Measurements from ENCODE around the gene IL17RD. TPM values are rescaled to one million over a fixed set of nuclear protein-coding genes. Genes with fewer than 3 reads are reported as not detected.

Gene IL17RD
- total RNA-seq, 6 experiments from 2014 or later, result under 0.01 to 0.40 (median 0.29) TPM

DNA sequence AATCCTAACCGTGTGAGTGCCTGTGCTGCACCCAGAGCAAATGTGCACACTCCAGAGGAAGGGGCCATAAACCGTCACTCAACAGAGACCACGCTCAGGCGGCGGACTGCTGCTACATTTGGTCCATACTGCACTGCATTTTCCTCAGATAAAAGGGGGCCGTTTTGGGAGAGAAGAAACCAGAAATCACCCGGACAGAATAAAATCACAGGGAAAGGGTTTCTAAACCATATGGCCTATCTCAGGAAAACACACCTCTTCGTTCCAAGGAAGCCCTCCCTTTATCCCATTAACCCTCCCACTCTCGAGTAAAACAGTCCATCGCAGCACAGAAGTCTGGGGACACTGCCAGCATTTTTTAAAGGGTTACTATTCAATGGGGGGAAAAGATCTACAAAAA lies 7.6 kb downstream of the IL17RD start:
- H3K4me3 ChIP-seq, result no peak overlapping the region
- H3K9me3 ChIP-seq, result no peaks in the 10 kb centered on the region
- H3K4me1 ChIP-seq, result peaks cover 0 to 9% (median 0%) of the 10 kb centered on the region in 4 donors
- H3K36me3 ChIP-seq, result no peaks in the 10 kb centered on the region
- H3K27ac ChIP-seq, result no peak overlapping the region
- TF ChIP-seq POLR2A (IDR thresholded peaks at IDR 0.05), result no peak
- TF ChIP-seq, protein P1, sequence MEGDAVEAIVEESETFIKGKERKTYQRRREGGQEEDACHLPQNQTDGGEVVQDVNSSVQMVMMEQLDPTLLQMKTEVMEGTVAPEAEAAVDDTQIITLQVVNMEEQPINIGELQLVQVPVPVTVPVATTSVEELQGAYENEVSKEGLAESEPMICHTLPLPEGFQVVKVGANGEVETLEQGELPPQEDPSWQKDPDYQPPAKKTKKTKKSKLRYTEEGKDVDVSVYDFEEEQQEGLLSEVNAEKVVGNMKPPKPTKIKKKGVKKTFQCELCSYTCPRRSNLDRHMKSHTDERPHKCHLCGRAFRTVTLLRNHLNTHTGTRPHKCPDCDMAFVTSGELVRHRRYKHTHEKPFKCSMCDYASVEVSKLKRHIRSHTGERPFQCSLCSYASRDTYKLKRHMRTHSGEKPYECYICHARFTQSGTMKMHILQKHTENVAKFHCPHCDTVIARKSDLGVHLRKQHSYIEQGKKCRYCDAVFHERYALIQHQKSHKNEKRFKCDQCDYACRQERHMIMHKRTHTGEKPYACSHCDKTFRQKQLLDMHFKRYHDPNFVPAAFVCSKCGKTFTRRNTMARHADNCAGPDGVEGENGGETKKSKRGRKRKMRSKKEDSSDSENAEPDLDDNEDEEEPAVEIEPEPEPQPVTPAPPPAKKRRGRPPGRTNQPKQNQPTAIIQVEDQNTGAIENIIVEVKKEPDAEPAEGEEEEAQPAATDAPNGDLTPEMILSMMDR (IDR thresholded peaks at IDR 0.05), result no peak
- intact Hi-C loops (cut with DNase I), result no loop called here
- DNase-seq (no peak), ATAC-seq (no peak)
- H3K27me3 ChIP-seq, result no peaks in the 10 kb centered on the region
- 54% methylated on average over 10 of the region's 10 CpGs for WGBS (ENCODE audit: insufficient coverage, low coverage, low lambda C conversion rate, missing lambda C conversion rate)

DNA sequence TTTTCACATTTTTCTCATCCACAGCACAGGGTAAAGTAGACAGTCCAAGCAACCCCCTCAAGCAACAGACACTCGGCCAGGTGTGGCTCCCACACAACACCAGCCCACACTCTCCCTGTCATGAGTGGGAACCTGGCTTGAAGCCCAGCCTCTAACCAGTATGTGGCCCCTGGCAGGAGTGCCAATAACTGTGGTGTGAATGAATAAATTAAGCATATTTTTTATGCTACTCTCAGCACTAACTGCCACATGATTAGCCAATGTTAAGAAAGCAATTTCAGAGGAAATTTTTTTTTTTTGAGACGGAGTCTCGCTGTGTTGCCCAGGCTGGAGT lies 9.9 kb downstream of the IL17RD start:
- intact Hi-C loops (cut with DNase I), result no loop called here
- no peaks in the 10 kb centered on the region for H3K36me3 ChIP-seq
- 82% methylated on average over 3 of the region's 3 CpGs for WGBS (ENCODE audit: insufficient coverage, low coverage, low lambda C conversion rate, missing lambda C conversion rate)
- ATAC-seq (no peak), DNase-seq (no peak)
- H3K27ac ChIP-seq, result no peak overlapping the region
- no peak for TF ChIP-seq POLR2A (IDR thresholded peaks at IDR 0.05)
- H3K4me3 ChIP-seq, result no peak overlapping the region
- H3K4me1 ChIP-seq, result no peaks in the 10 kb centered on the region
- H3K9me3 ChIP-seq, result no peaks in the 10 kb centered on the region
- H3K27me3 ChIP-seq, result no peaks in the 10 kb centered on the region

DNA sequence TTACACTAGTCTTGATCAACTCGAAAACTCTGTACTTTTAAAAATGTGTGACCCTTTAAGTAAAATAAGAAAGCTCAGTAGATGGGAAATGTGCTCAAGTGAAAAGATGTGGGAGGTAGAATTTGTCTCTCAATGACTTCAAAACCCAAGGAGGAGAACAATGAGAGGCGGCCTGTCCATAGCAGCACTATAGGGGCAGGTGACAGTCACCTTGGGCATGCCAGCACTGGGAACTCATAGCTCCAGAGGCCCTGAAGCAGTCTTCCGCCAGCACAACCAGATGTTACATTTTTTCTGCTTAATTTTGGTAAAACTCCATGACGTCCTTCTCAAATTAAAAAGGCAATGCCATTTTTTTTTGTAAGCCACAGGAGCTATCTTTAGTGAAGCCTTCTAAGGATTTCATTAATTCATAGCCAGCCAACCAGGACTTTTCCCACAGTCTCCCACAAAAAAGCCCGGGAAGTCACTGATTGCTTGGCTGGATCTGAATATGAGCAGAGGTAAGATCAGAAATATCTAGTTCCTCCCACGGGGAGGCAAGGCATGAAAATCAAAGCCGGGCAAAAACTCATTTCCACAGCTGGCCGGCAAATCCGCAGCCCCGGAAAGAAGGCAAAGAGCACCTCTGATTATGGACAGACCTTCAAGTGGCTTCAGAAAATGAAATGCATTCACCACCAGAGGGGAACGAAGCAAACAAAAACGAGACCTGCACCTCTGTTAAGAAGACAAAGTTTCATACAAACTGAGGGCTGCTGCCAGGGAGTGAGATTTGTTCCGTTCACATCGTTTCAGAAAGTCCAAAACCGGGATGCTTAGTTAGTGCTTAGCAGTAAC lies 10.5 kb downstream of the IL17RD start:
- Histone ChIP-seq H3K27me3 (no peaks in the 10 kb centered on the region), H3K4me3 (no peak overlapping the region), H3K36me3 (no peaks in the 10 kb centered on the region), H3K9me3 (no peaks in the 10 kb centered on the region), H3K4me1 (no peaks in the 10 kb centered on the region), H3K27ac (no peak overlapping the region)
- ATAC-seq (no peak), DNase-seq (no peak)
- TF ChIP-seq, protein P1 (IDR thresholded peaks at IDR 0.05), result no peak
- no peak for TF ChIP-seq POLR2A (IDR thresholded peaks at IDR 0.05)
- WGBS (ENCODE audit: insufficient coverage, low coverage, low lambda C conversion rate, missing lambda C conversion rate), result 60% methylated on average over 15 of the region's 15 CpGs
- intact Hi-C loops (cut with DNase I), result no loop called here

DNA sequence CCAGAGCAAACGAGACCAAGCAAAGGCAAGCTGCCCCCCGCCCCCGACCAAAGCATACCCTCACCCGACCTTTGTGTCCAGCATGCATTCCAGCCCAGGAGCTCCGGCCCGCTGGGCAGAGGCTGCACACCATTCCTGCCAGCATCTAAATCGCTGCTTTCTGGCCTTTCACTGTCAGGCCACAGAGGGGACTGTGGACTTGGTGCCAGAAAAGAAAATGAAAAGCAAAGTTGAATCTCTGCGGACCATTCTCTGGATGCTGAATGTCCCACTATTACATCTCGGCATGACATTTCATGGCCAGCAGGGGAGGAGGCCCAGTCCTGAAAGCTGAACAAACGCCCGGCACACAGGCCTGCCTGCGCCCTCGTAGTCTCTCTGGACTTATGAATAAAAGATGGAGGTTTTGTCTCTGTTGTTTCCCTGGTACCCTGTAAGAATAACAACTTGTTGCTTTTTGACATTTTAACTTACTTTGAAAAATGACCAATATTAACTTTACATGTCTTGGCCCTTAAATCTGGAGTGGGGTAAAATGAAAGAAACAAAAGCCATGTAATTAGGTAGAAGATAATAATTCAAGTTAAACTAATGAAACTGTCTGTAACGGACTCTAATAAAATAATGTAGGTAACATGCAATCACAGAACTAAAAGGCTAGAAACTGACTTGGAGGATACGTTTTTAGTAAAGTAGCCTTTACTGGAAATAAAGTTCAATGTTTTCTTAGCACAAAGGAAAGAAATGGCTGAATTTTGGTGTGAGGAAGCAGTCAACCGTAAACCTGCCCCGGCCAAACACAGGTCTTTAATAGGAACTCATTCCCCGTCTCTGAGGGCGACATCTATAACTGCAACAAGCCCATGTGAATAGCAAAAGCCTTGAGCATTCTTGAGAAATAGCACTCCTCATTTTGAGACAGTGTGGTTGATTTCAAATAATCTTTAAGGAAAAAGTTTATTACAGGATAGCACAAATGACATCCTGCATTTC lies 12.7 kb downstream of the IL17RD start:
- H3K9me3 ChIP-seq, result no peaks in the 10 kb centered on the region
- intact Hi-C loops (cut with DNase I), result no loop called here
- 82% methylated on average over 13 of the region's 19 CpGs for WGBS (ENCODE audit: insufficient coverage, low coverage, low lambda C conversion rate, missing lambda C conversion rate)
- no peak overlapping the region for H3K27ac ChIP-seq
- no peaks in the 10 kb centered on the region for H3K4me1 ChIP-seq
- no peaks in the 10 kb centered on the region for H3K27me3 ChIP-seq
- H3K4me3 ChIP-seq, result no peak overlapping the region
- TF ChIP-seq, protein P1 (IDR thresholded peaks at IDR 0.05), result no peak
- no peak for TF ChIP-seq POLR2A (IDR thresholded peaks at IDR 0.05)
- DNase-seq, result no peak
- ATAC-seq, result no peak
- no peaks in the 10 kb centered on the region for H3K36me3 ChIP-seq

DNA sequence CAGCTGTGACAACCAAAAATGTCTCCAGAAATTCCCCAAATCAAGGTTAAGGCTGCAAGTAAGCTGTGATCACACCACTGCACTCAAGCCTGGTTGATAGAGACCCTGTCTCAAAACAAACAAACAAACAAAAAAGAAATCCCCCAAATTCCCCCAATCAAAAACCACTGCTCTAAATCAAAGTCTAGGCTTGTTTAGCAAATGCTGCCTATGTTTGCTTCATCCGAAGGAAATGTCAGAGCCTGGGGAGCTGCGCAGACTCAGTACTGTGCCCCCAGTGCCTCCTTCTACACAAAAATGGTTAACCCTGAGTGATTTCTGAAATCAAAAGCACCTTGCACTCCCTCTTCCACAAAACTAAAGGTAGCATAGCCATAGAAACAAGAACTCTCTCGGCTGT lies 13.4 kb downstream of the IL17RD start:
- H3K4me1 ChIP-seq, result no peaks in the 10 kb centered on the region
- no peak overlapping the region for H3K27ac ChIP-seq
- no peak for DNase-seq
- TF ChIP-seq POLR2A (IDR thresholded peaks at IDR 0.05), result no peak
- TF ChIP-seq, protein P1 (IDR thresholded peaks at IDR 0.05), result no peak
- intact Hi-C loops (cut with DNase I), result no loop called here
- WGBS (ENCODE audit: insufficient coverage, low coverage, low lambda C conversion rate, missing lambda C conversion rate), result 60% methylated on average over 1 of the region's 3 CpGs
- no peaks in the 10 kb centered on the region for H3K27me3 ChIP-seq
- H3K4me3 ChIP-seq, result no peak overlapping the region
- ATAC-seq, result no peak
- H3K36me3 ChIP-seq, result no peaks in the 10 kb centered on the region
- no peaks in the 10 kb centered on the region for H3K9me3 ChIP-seq
